B cell (primary cell): ENCODE measurements around the gene LYRM2. TPM values are rescaled to one million over a fixed set of nuclear protein-coding genes. Genes with fewer than 3 reads are reported as not detected.

Experiments used
- ATAC-seq: fragments of 200-7000 bp; cut with Tn5 transposase; one replicate; pipeline ENCODE4 v1.10.0; 2021; ENCODE audit warnings: low read depth, mild to moderate bottlenecking, moderate number of reproducible peaks, moderate library complexity
- CTCF ChIA-PET: fragments of 350-600 bp; sonication (Branson Sonifier 250); formaldehyde crosslinking; loops from one replicate; lab custom pipeline; 2021; ENCODE audit warnings: antibody characterized with exemption, inconsistent platforms; lab: Charles Lee
- POLR2A ChIA-PET: fragments of 350-600 bp; sonication (Branson Sonifier 250); formaldehyde crosslinking; loops from one replicate; lab custom pipeline; 2021; ENCODE audit warnings: antibody characterized with exemption; lab: Charles Lee
- DNase-seq: peaks from one replicate; pipeline ENCODE4 v3.0.0; 2013
- H2AFZ ChIP-seq: 2 replicates; pipeline ENCODE4 v1.6.1; 2012; ENCODE audit warnings: mild to moderate bottlenecking, low read depth, low read length; ENCODE audit not compliant: insufficient read depth, poor library complexity, severe bottlenecking
- H3K27ac ChIP-seq, 2 donors: 1 replicate in 1 of 2; 2 replicates in 1 of 2; pipeline ENCODE4 v1.5.1; 2012 to 2013; ENCODE audit warnings: low read length in 2 of 2, mild to moderate bottlenecking in 2 of 2, moderate library complexity in 1 of 2
- H3K27me3 ChIP-seq, 4 experiments: fragments of 200-600 bp in 1 of 4; sonication (generic) in 1 of 4; replicated peaks in 1 of 4; 1 replicate in 2 of 4; 2 replicates in 2 of 4; pipeline versions ENCODE4 v1.6.1 to v1.7.0; 2013 to 2016; ENCODE audit warnings: low read length in 3 of 4, mild to moderate bottlenecking in 2 of 4, mixed read lengths in 1 of 4, moderate library complexity in 1 of 4; ENCODE audit not compliant: insufficient read depth in 4 of 4, control insufficient read depth in 3 of 4; ENCODE audit errors: control extremely low read depth in 1 of 4
- H3K36me3 ChIP-seq, 2 experiments: replicated peaks in 1 of 2; 1 replicate in 1 of 2; 2 replicates in 1 of 2; pipeline versions ENCODE4 v1.6.1 to v1.7.1; 2013; ENCODE audit warnings: low read length in 1 of 2; ENCODE audit not compliant: insufficient read depth in 2 of 2, control insufficient read depth in 1 of 2; ENCODE audit errors: control extremely low read depth in 1 of 2, extremely low read depth in 1 of 2
- H3K4me1 ChIP-seq, 2 donors: fragments of 200-600 bp in 1 of 2; sonication (generic) in 1 of 2; 1 replicate in 1 of 2; 2 replicates in 1 of 2; pipeline versions ENCODE4 v1.5.1 to v1.6.1; 2013 to 2017; ENCODE audit warnings: low read length in 2 of 2; ENCODE audit not compliant: control insufficient read depth in 2 of 2, insufficient read depth in 2 of 2
- H3K4me2 ChIP-seq: replicated peaks from 2 replicates; pipeline ENCODE3; 2012; ENCODE audit warnings: mild to moderate bottlenecking, low read depth, low read length; ENCODE audit not compliant: poor library complexity, severe bottlenecking
- H3K4me3 ChIP-seq, 5 experiments: fragments of 200-600 bp in 1 of 5; sonication (generic) in 1 of 5; 1 replicate in 3 of 5; 2 replicates in 2 of 5; pipeline versions ENCODE4 v1.5.1 to v1.7.0; 2011 to 2016; ENCODE audit warnings: low read length in 4 of 5, mild to moderate bottlenecking in 4 of 5, low read depth in 2 of 5, control low read depth in 1 of 5, moderate library complexity in 1 of 5; ENCODE audit not compliant: insufficient read depth in 1 of 5; ENCODE audit errors: control extremely low read depth in 1 of 5, extremely low read depth in 1 of 5
- H3K79me2 ChIP-seq: fragments of 200-600 bp; sonication (generic); one replicate; pipeline ENCODE4 v1.6.0; 2016; ENCODE audit warnings: low read length; ENCODE audit not compliant: control insufficient read depth, insufficient read depth
- H3K9ac ChIP-seq: fragments of 200-600 bp; sonication (generic); 2 replicates; pipeline ENCODE4 v1.6.1; 2017; ENCODE audit warnings: mild to moderate bottlenecking, low read length, moderate library complexity
- H3K9me3 ChIP-seq, 3 donors: one replicate each; pipeline versions ENCODE4 v1.6.1 to v1.7.1; 2013; ENCODE audit warnings: low read length in 2 of 3; ENCODE audit not compliant: control insufficient read depth in 2 of 3, insufficient read depth in 1 of 3; ENCODE audit errors: control extremely low read depth in 1 of 3
- H4K20me1 ChIP-seq: 2 replicates; pipeline ENCODE4 v1.6.0; 2012; ENCODE audit warnings: mild to moderate bottlenecking, low read length; ENCODE audit not compliant: insufficient read depth, control insufficient read depth, poor library complexity, severe bottlenecking
- H3K27ac Mint-ChIP-seq: one replicate; pipeline ENCODE4 v1.8.0; 2021; ENCODE audit warnings: mixed read lengths
- H3K27me3 Mint-ChIP-seq: one replicate; pipeline ENCODE4 v1.8.0; 2021; ENCODE audit warnings: mixed read lengths
- H3K4me1 Mint-ChIP-seq: one replicate; pipeline ENCODE4 v1.8.0; 2021; ENCODE audit warnings: mixed read lengths
- H3K4me3 Mint-ChIP-seq: one replicate; pipeline ENCODE4 v1.8.0; 2021; ENCODE audit warnings: mixed read lengths
- H3K9me3 Mint-ChIP-seq: one replicate; pipeline ENCODE4 v1.8.0; 2022; ENCODE audit warnings: mixed read lengths; ENCODE audit not compliant: insufficient read depth
- EZH2 ChIP-seq: IDR thresholded peaks from 2 replicates; pipeline ENCODE4 v1.6.1; 2012; ENCODE audit warnings: borderline replicate concordance, low read depth, mild to moderate bottlenecking, moderate library complexity, low read length; ENCODE audit not compliant: insufficient read depth, poor library complexity, severe bottlenecking
- WGBS: methylation state at CpG from one replicate; pipeline ENCODE4 v1.1.5; 2013; ENCODE audit warnings: missing lambda C conversion rate; ENCODE audit not compliant: insufficient coverage; 5-methylcytosine and 5-hydroxymethylcytosine counted together
- intact Hi-C: fragments of 100-400 bp; cut with micrococcal nuclease; formaldehyde crosslinking; loops from one replicate; pipeline ENCODE4 v1.10.0; 2022
- polyA plus RNA-seq: library from polyadenylated mRNA; depleted of rRNA; stranded (reverse); fragments of >200 nt; gene quantifications from 2 replicates; pipeline ENCODE4 v1.2.3, GENCODE V29; 2012
- total RNA-seq, 2 donors: library from RNA; stranded (reverse); fragments of 120-200 nt in 1 of 2; gene quantifications; 1 replicate in 1 of 2; 2 replicates in 1 of 2; pipeline versions ENCODE4 v1.2.3 to v1.2.4, GENCODE V29; 2013 to 2022
- TF ChIP-seq, protein P1 (sequence below): fragments of 200-600 bp; IDR thresholded peaks from one replicate; pipeline ENCODE4 v1.8.0; 2022; ENCODE audit warnings: antibody characterized with exemption, mild to moderate bottlenecking

Gene LYRM2
- total and polyA plus RNA-seq, 2 donors (not counting 1 experiment from before 2014, with no cell fraction given): 17.6 to 33.7 TPM

- no peak for TF ChIP-seq EZH2
- H3K27ac ChIP-seq: no peak overlapping the region
- H3K9me3 ChIP-seq: no peaks in the 10 kb centered on the region
- Mint-ChIP-seq H3K4me1 (no peaks in the 10 kb centered on the region), H3K27ac (no peak overlapping the region), H3K27me3 (no peaks in the 10 kb centered on the region), H3K4me3 (no peak overlapping the region), H3K9me3 (no peaks in the 10 kb centered on the region)
- H3K36me3 ChIP-seq: no peaks in the 10 kb centered on the region
- H3K4me2 ChIP-seq: no peak overlapping the region
- ChIA-PET POLR2A (no interaction called here), CTCF (interaction anchor here (1.0 to 1.6 kb wide), 2 partner anchors 22 to 26 kb away, joined by 3 to 4 read pairs; no protein-coding TSS in a partner anchor)
- H2AFZ ChIP-seq: no peak overlapping the region
- H3K4me1 ChIP-seq: no peaks in the 10 kb centered on the region
- intact Hi-C loops: no loop called here
- DNase-seq (no peak), ATAC-seq (no peak)
- H3K27me3 ChIP-seq: no peaks in the 10 kb centered on the region
- no peaks in the 10 kb centered on the region for H3K79me2 ChIP-seq
- no CpG with 5 or more reads among the region's 3 CpGs for WGBS
- H4K20me1 ChIP-seq: no peaks in the 10 kb centered on the region
- no peak overlapping the region for H3K4me3 ChIP-seq
- H3K9ac ChIP-seq: no peak overlapping the region
Measured at GRCh38 chr6:89584539-89584938, 54.0 kb downstream of the LYRM2 start.

GRCh38 chr6:89583559-89583958 lies 55.0 kb downstream of the LYRM2 start:
- Mint-ChIP-seq H3K4me3 (no peak overlapping the region), H3K4me1 (no peaks in the 10 kb centered on the region), H3K27ac (no peak overlapping the region), H3K27me3 (no peaks in the 10 kb centered on the region), H3K9me3 (no peaks in the 10 kb centered on the region)
- Histone ChIP-seq H3K9ac (no peak overlapping the region), H3K4me1 (no peaks in the 10 kb centered on the region), H2AFZ (no peak overlapping the region), H3K36me3 (no peaks in the 10 kb centered on the region), H3K4me3 (no peak overlapping the region), H3K4me2 (no peak overlapping the region), H3K9me3 (no peaks in the 10 kb centered on the region), H3K27ac (no peak overlapping the region), H3K79me2 (no peaks in the 10 kb centered on the region), H3K27me3 (no peaks in the 10 kb centered on the region), H4K20me1 (no peaks in the 10 kb centered on the region)
- TF ChIP-seq EZH2: no peak
- TF ChIP-seq, protein P1, sequence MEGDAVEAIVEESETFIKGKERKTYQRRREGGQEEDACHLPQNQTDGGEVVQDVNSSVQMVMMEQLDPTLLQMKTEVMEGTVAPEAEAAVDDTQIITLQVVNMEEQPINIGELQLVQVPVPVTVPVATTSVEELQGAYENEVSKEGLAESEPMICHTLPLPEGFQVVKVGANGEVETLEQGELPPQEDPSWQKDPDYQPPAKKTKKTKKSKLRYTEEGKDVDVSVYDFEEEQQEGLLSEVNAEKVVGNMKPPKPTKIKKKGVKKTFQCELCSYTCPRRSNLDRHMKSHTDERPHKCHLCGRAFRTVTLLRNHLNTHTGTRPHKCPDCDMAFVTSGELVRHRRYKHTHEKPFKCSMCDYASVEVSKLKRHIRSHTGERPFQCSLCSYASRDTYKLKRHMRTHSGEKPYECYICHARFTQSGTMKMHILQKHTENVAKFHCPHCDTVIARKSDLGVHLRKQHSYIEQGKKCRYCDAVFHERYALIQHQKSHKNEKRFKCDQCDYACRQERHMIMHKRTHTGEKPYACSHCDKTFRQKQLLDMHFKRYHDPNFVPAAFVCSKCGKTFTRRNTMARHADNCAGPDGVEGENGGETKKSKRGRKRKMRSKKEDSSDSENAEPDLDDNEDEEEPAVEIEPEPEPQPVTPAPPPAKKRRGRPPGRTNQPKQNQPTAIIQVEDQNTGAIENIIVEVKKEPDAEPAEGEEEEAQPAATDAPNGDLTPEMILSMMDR: no peak
- ATAC-seq (no peak), DNase-seq (no peak)
- ChIA-PET POLR2A (no interaction called here), CTCF (interaction anchor here (1.6 kb wide), 1 partner anchor 27 kb away, joined by 4 read pairs; no protein-coding TSS in a partner anchor)
- WGBS: 100% methylated on average over 1 of the region's 2 CpGs
- intact Hi-C loops: no loop called here
